CD4-positive, alpha-beta memory T cell (primary cell): Measurements from ENCODE around the gene KRT17. TPM values are rescaled to one million over a fixed set of nuclear protein-coding genes. Genes with fewer than 3 reads are reported as not detected.
"Not testable (repeated sequence)": the region's sequence is repeated elsewhere in the genome, so short reads cannot be mapped to it uniquely, and the experiment has no call there.

Experiments
- CTCF ChIA-PET: fragments of 350-600 bp; sonication (Branson Sonifier 250); formaldehyde crosslinking; loops from one replicate; lab custom pipeline; 2021; ENCODE audit warnings: inconsistent platforms; ENCODE audit not compliant: partially characterized antibody; lab: Charles Lee
- POLR2A ChIA-PET: fragments of 350-600 bp; sonication (Branson Sonifier 250); formaldehyde crosslinking; loops from one replicate; lab custom pipeline; 2021; ENCODE audit not compliant: partially characterized antibody; lab: Charles Lee
- DNase-seq, 5 donors: peaks; one replicate each; pipeline versions ENCODE4 v3.0.0 to v3.0.0-alpha.2; 2020 to 2022; ENCODE audit warnings: mixed read lengths in 1 of 5
- H3K27ac ChIP-seq: one replicate; pipeline ENCODE4 v1.7.0; 2013; ENCODE audit warnings: low read depth, low read length
- H3K27me3 ChIP-seq: 2 replicates; pipeline ENCODE4 v1.7.0; 2013; ENCODE audit warnings: mild to moderate bottlenecking, low read length, moderate library complexity; ENCODE audit not compliant: insufficient read depth
- H3K36me3 ChIP-seq: 2 replicates; pipeline ENCODE4 v1.7.0; 2013; ENCODE audit warnings: mild to moderate bottlenecking, low read length, moderate library complexity; ENCODE audit not compliant: insufficient read depth
- H3K4me1 ChIP-seq: 2 replicates; pipeline ENCODE4 v1.7.0; 2013; ENCODE audit warnings: mild to moderate bottlenecking, low read length, moderate library complexity; ENCODE audit not compliant: insufficient read depth
- H3K4me3 ChIP-seq, 2 donors: one replicate each; pipeline ENCODE4 v1.7.0; 2013; ENCODE audit warnings: low read length in 2 of 2, mild to moderate bottlenecking in 1 of 2
- H3K9me3 ChIP-seq, 2 donors: one replicate each; pipeline ENCODE4 v1.7.0; 2013; ENCODE audit warnings: low read length in 2 of 2, control low read depth in 1 of 2; ENCODE audit not compliant: control insufficient read depth in 1 of 2
- H3K27ac Mint-ChIP-seq, 7 donors: one replicate each; pipeline ENCODE4 v1.8.0; 2020 to 2021; ENCODE audit warnings: mixed read lengths in 7 of 7, mild to moderate bottlenecking in 6 of 7, inconsistent platforms in 3 of 7, moderate library complexity in 3 of 7
- H3K27me3 Mint-ChIP-seq, 2 donors: one replicate each; pipeline ENCODE4 v1.8.0; 2020 to 2021; ENCODE audit warnings: mixed read lengths in 2 of 2
- H3K36me3 Mint-ChIP-seq, 2 donors: one replicate each; pipeline ENCODE4 v1.8.0; 2020 to 2021; ENCODE audit warnings: mixed read lengths in 2 of 2, inconsistent platforms in 1 of 2, mild to moderate bottlenecking in 1 of 2
- H3K4me1 Mint-ChIP-seq, 4 donors: one replicate each; pipeline ENCODE4 v1.8.0; 2020 to 2021; ENCODE audit warnings: mixed read lengths in 4 of 4, mild to moderate bottlenecking in 1 of 4
- H3K4me3 Mint-ChIP-seq, 8 donors: one replicate each; pipeline ENCODE4 v1.8.0; 2020 to 2021; ENCODE audit warnings: mixed read lengths in 8 of 8, mild to moderate bottlenecking in 7 of 8, moderate library complexity in 6 of 8, inconsistent platforms in 3 of 8
- H3K9me3 Mint-ChIP-seq, 8 donors: one replicate each; pipeline ENCODE4 v1.8.0; 2020 to 2021; ENCODE audit warnings: mixed read lengths in 8 of 8, mild to moderate bottlenecking in 5 of 8, inconsistent platforms in 3 of 8, moderate library complexity in 1 of 8
- intact Hi-C: fragments of 100-400 bp; cut with micrococcal nuclease; formaldehyde crosslinking; loops from one replicate; pipeline ENCODE4 v1.15.1; 2023
- polyA plus RNA-seq, 2 donors: library from polyadenylated mRNA; unstranded; fragments of 300-500 nt; fragmentation: Illumina TruSeq; gene quantifications; one replicate each; pipeline ENCODE4 v1.2.3, GENCODE V29; 2021
- total RNA-seq, 2 experiments: library from RNA; stranded (reverse); gene quantifications; one replicate each; pipeline ENCODE4 v1.2.3, GENCODE V29; 2021

Gene KRT17
- total and polyA plus RNA-seq, 4 experiments from 2014 or later = not detected

- Histone ChIP-seq H3K4me3 (no peak overlapping the region), H3K9me3 (no peaks in the 10 kb centered on the region), H3K27me3 (peaks cover 6% of the 10 kb centered on the region), H3K4me1 (no peaks in the 10 kb centered on the region), H3K36me3 (no peaks in the 10 kb centered on the region), H3K27ac (no peak overlapping the region)
- intact Hi-C loops = no loop called here
- ChIA-PET POLR2A (no interaction called here), CTCF (interaction anchor here (1.5 to 1.8 kb wide), 2 partner anchors 13 to 56 kb away, joined by 4 read pairs; no protein-coding TSS in a partner anchor)
- no peaks in the 10 kb centered on the region for H3K36me3 Mint-ChIP-seq
- no peak overlapping the region for H3K27ac Mint-ChIP-seq
- H3K9me3 Mint-ChIP-seq = no peaks in the 10 kb centered on the region
- DNase-seq = no peak
- no peak overlapping the region for H3K4me3 Mint-ChIP-seq
- no peaks in the 10 kb centered on the region for H3K4me1 Mint-ChIP-seq
- H3K27me3 Mint-ChIP-seq = peaks cover 14 to 19% of the 10 kb centered on the region in 2 donors
Measured at GRCh38 chr17:41592601-41593305, 31.6 kb downstream of the KRT17 start.

DNA sequence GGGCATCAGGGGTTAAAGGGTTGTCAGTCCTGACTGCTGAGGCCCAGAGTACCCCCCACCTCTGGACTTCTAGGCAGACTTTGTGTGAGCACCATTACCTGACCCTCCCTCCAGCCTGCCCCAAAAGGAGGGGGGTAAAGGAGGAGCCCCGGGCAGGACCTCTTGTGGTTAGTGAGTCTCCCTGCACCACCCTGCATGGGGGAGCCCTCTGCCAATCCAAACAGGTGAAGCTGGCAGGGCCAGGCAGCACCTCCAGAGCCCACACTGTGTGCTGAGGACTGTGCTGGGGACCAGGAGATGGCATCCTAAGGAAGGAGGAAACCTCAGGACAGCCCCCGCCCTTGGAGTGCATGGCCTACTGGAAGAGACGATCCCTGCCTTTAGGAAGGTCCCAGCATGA, 35.1 kb downstream of the KRT17 start:
- ChIA-PET POLR2A (no interaction called here), CTCF (no interaction called here)
- no peak for DNase-seq
- Mint-ChIP-seq H3K36me3 (no peaks in the 10 kb centered on the region), H3K27ac (peak overlapping the region in 1 of 7 donors; percentile 15), H3K9me3 (no peaks in the 10 kb centered on the region), H3K4me3 (no peak overlapping the region), H3K4me1 (no peaks in the 10 kb centered on the region), H3K27me3 (peaks cover 12 to 17% of the 10 kb centered on the region in 2 donors)
- Histone ChIP-seq H3K4me3 (no peak overlapping the region), H3K27ac (no peak overlapping the region), H3K9me3 (no peaks in the 10 kb centered on the region), H3K36me3 (no peaks in the 10 kb centered on the region), H3K4me1 (no peaks in the 10 kb centered on the region), H3K27me3 (peaks cover 6% of the 10 kb centered on the region)
- intact Hi-C loops = no loop called here

GRCh38 chr17:41588126-41588810, 36.1 kb downstream of the KRT17 start:
- Mint-ChIP-seq H3K9me3 (no peaks in the 10 kb centered on the region), H3K36me3 (no peaks in the 10 kb centered on the region), H3K27me3 (peaks cover 14 to 21% of the 10 kb centered on the region in 2 donors), H3K4me1 (no peaks in the 10 kb centered on the region), H3K4me3 (no peak overlapping the region), H3K27ac (no peak overlapping the region)
- DNase-seq = no peak
- Histone ChIP-seq H3K9me3 (no peaks in the 10 kb centered on the region), H3K4me1 (no peaks in the 10 kb centered on the region), H3K36me3 (no peaks in the 10 kb centered on the region), H3K4me3 (no peak overlapping the region), H3K27ac (no peak overlapping the region), H3K27me3 (no peaks in the 10 kb centered on the region)
- POLR2A ChIA-PET = no interaction called here
- intact Hi-C loops = no loop called here
- CTCF ChIA-PET = no interaction called here

DNA sequence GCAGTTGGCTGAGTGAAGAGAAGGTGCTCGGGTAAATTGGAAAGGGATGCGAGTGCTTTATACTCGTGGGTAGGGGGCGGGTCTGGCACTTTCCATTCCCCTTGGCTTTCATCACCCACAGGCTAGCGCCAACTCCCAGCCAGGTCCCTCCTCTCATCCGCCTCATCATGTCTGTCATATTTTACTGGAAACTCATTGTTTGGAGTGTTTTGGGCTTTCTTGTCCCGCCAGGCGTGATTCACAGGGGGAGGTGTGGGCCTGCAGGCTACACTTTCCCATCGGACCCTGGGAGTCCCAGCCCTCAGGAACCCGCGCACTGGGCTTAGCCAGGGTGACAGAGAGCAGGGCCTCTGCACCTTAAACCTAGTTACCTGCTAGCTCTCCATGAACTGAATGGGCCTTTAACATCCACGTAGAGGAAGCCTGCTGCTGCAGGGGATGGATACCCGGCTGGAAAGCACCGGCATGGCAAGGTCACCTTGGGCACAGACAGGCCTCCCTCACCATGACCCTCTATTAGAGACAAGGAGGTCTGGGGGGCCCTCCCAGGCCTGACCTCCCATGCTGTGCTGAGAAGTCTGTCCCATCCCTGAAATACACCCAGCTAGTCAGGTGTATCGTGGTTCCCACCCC, 37.4 kb downstream of the KRT17 start, which contains the start of gene KRT14:
KRT14 (minus strand) TSS at position 33 of the 633 bp plus-strand sequence. CDS start 61 bp downstream, outside the sequence.
- peaks cover 14 to 24% of the 10 kb centered on the region in 2 donors for H3K27me3 Mint-ChIP-seq
- H3K9me3 Mint-ChIP-seq = no peaks in the 10 kb centered on the region
- no peak within 1 kb of the TSS for H3K4me3 ChIP-seq
- ChIA-PET CTCF (no interaction called here), POLR2A (no interaction called here)
- H3K27ac Mint-ChIP-seq = no peak within 1 kb of the TSS
- H3K4me3 Mint-ChIP-seq = no peak within 1 kb of the TSS
- no peak within 1 kb of the TSS for H3K27ac ChIP-seq
- H3K36me3 ChIP-seq = no peaks in the 10 kb centered on the region
- no peak for DNase-seq
- no peaks in the 10 kb centered on the region for H3K4me1 Mint-ChIP-seq
- intact Hi-C loops = no loop called here
- no peaks in the 10 kb centered on the region for H3K4me1 ChIP-seq
- no peaks in the 10 kb centered on the region for H3K36me3 Mint-ChIP-seq
- H3K9me3 ChIP-seq = no peaks in the 10 kb centered on the region
- H3K27me3 ChIP-seq = no peaks in the 10 kb centered on the region

DNA sequence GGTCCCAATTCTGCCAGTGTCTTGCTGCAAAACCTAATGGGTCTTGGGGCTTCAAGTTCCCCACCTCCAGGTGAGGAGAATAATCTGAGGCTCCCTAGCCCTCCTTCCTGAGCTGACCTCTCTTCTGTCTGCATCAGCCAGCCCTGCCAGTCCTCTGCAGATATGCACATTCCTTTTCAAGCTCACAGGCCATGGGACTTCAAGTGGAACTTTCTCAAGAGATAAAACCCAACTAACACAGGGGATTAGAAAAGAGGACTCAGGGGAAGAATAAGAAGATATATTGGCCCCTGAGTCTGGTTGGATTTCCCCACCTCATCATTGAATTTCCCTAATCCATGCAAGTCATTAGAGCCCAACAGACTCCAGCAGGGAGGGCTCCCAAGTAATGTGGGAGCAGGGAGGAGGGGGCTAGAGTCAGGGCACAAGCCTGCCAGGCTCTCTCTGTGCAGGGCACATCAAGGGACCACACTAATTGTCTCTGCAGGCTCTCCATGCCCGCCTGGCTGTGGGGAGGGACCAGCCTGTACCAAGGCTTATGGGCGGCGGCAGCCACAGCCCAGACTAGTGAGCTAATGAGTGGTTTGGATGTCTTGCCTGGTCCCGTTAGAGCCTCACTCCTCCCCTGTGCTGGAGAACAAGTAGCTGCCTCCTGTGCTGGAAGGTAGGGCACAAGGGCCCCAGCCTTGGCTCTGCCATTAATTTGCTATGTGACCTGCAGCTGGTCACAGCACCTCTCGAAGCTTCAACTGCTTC, 38.9 kb downstream of the KRT17 start:
- Mint-ChIP-seq H3K27me3 (peaks cover 9 to 31% of the 10 kb centered on the region in 2 donors), H3K4me3 (no peak overlapping the region), H3K27ac (no peak overlapping the region), H3K9me3 (no peaks in the 10 kb centered on the region), H3K36me3 (no peaks in the 10 kb centered on the region), H3K4me1 (no peaks in the 10 kb centered on the region)
- Histone ChIP-seq H3K9me3 (no peaks in the 10 kb centered on the region), H3K4me3 (no peak overlapping the region), H3K36me3 (no peaks in the 10 kb centered on the region), H3K27ac (no peak overlapping the region), H3K4me1 (no peaks in the 10 kb centered on the region), H3K27me3 (no peaks in the 10 kb centered on the region)
- ChIA-PET CTCF (no interaction called here), POLR2A (no interaction called here)
- no peak for DNase-seq
- intact Hi-C loops = no loop called here

GRCh38 chr17:41584331-41584927, 39.9 kb downstream of the KRT17 start:
- H3K9me3 Mint-ChIP-seq, DNase-seq, H3K4me3 Mint-ChIP-seq, H3K9me3 ChIP-seq, CTCF ChIA-PET, H3K36me3 ChIP-seq, H3K4me1 ChIP-seq, H3K27ac Mint-ChIP-seq, intact Hi-C loops, H3K27ac ChIP-seq, H3K27me3 ChIP-seq, H3K4me1 Mint-ChIP-seq, H3K4me3 ChIP-seq, POLR2A ChIA-PET, H3K36me3 Mint-ChIP-seq: not testable (repeated sequence)
- H3K27me3 Mint-ChIP-seq = peaks cover 5 to 34% of the 10 kb centered on the region in 2 donors
